ENCODE data around the gene LTB4R.

DNA sequence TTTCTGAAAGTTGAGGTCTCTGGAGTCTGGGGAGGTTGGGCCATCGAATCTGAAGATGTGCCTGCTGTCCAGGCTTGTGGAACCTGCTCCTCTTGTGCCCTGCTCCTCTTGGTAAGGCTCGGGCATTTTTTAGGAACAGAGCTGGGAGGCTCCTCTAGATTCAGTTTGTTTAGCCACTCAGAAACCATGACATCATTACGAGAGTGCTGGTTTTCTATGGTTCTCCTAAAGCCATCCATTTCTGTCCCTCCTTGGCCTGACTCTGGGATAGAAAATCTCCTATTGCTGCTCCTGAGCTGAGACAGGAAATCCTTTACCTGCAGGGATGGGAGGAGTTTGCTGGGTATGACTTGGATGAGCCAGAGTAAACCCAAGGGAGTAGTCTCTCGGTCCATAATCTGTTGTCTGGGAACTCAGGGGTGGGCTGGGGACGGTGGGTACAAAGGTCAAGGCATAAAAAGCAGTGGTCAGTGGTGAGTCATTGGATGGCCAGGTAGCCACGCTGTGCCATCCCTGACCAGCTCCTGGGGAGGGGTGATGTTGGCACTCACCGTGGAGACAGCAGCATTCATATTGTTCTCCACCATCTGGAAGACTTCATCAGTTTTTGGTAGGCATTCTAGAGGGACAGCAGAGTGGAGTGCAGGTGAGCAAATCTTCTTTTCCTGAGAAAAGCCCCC lies 26.0 kb downstream of the LTB4R start:
- no peak for TF ChIP-seq TAF1 (IDR thresholded peaks at IDR 0.05; ENCODE audit: low read depth)
- TF ChIP-seq CEBPB (IDR thresholded peaks at IDR 0.05) = no peak
- no peak for TF ChIP-seq EP300 (IDR thresholded peaks at IDR 0.05; ENCODE audit: borderline replicate concordance)
- TF ChIP-seq EGR1 (IDR thresholded peaks at IDR 0.05) = no peak
- no peak for TF ChIP-seq TCF12 (IDR thresholded peaks at IDR 0.05; ENCODE audit: low read depth)
- no peak for TF ChIP-seq ZBTB7A (IDR thresholded peaks at IDR 0.05; ENCODE audit: low read depth)
- TF ChIP-seq REST (IDR thresholded peaks at IDR 0.05; ENCODE audit: low read depth) = no peak
- TF ChIP-seq FOXM1 (IDR thresholded peaks at IDR 0.05; ENCODE audit: borderline replicate concordance, low read depth) = no peak
- TF ChIP-seq CREB1 (IDR thresholded peaks at IDR 0.05; ENCODE audit: low read depth) = no peak
- no peak for TF ChIP-seq YY1 (IDR thresholded peaks at IDR 0.05; ENCODE audit: low read depth)
- TF ChIP-seq, protein P1, sequence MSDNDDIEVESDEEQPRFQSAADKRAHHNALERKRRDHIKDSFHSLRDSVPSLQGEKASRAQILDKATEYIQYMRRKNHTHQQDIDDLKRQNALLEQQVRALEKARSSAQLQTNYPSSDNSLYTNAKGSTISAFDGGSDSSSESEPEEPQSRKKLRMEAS (IDR thresholded peaks at IDR 0.05) = no peak
- no peak for TF ChIP-seq RAD21 (IDR thresholded peaks at IDR 0.05; ENCODE audit: low read depth)

Measured in Ishikawa (cell line).